Measurements from ENCODE around the gene PLXNA4. TPM values are rescaled to one million over a fixed set of nuclear protein-coding genes. Genes with fewer than 3 reads are reported as not detected.
A peak's percentile ranks its signal among the peaks of the same experiment; 100 is the strongest.

Gene PLXNA4
- total and polyA plus RNA-seq, 2 donors from 2014 or later = 0.17 to 3.5 TPM

DNA sequence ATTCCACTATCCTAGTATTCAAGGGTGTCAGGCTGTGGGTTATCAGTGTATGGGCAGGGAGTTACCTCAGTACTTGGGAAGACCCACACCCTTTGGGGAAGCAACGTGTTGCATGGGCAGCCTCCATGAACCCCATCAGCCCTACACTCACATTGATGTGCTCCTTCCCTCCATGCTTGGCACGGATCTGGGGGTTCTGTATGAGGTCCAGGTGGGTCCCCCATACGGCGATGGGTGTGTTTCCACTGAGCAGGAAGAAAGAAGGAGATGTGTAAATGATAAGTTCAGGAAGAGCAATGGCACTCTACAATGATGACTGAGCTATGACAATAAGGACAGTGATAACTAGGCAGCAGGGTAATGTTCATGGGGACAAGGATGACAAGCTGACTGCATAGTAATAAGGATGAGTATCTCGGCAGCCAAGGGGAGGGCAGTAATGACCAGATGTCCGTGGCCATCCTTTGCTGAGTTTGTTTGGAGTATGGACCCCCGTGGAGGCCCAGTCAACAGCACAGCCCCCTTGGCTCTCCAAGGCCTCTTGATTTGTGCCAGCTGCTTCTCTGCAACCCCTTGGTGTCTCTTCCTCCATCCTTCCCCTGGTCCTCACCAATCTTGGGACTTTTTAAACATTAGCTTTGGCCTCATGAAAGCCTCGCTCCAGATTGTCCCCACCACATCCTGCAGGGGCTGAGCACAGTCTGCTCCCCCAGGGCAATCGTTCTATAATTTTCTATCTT, 394.2 kb downstream of the PLXNA4 start:
- TF ChIP-seq, protein P1, sequence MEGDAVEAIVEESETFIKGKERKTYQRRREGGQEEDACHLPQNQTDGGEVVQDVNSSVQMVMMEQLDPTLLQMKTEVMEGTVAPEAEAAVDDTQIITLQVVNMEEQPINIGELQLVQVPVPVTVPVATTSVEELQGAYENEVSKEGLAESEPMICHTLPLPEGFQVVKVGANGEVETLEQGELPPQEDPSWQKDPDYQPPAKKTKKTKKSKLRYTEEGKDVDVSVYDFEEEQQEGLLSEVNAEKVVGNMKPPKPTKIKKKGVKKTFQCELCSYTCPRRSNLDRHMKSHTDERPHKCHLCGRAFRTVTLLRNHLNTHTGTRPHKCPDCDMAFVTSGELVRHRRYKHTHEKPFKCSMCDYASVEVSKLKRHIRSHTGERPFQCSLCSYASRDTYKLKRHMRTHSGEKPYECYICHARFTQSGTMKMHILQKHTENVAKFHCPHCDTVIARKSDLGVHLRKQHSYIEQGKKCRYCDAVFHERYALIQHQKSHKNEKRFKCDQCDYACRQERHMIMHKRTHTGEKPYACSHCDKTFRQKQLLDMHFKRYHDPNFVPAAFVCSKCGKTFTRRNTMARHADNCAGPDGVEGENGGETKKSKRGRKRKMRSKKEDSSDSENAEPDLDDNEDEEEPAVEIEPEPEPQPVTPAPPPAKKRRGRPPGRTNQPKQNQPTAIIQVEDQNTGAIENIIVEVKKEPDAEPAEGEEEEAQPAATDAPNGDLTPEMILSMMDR (IDR thresholded peaks at IDR 0.05; ENCODE audit: borderline replicate concordance, extremely low read depth, insufficient read depth) = no peak
- intact Hi-C loops (cut with DNase I) = no loop called here
- Histone ChIP-seq H3K27me3 (ENCODE audit: control insufficient read depth, insufficient read depth, low read length) (no peaks in the 10 kb centered on the region), H3K9ac (ENCODE audit: low read length in 3 of 3) (no peak overlapping the region), H3K4me1 (ENCODE audit: control insufficient read depth in 2 of 3, insufficient read depth in 2 of 3, low read depth in 1 of 3, low read length in 3 of 3) (no peaks in the 10 kb centered on the region), H3K36me3 (ENCODE audit: control insufficient read depth in 2 of 3, insufficient read depth in 3 of 3, low read length in 3 of 3) (no peaks in the 10 kb centered on the region), H3K4me3 (ENCODE audit: low read length in 3 of 3) (no peak overlapping the region), H3K9me3 (ENCODE audit: control insufficient read depth in 2 of 3, insufficient read depth in 1 of 3, low read length in 3 of 3) (peaks cover 0 to 5% (median 0%) of the 10 kb centered on the region in 3 donors), H3K27ac (ENCODE audit: low read depth in 2 of 2, low read length in 2 of 2) (no peak overlapping the region)
- FAIRE-seq (no peak), DNase-seq (peak in 1 of 5 donors; percentile 17)

DNA sequence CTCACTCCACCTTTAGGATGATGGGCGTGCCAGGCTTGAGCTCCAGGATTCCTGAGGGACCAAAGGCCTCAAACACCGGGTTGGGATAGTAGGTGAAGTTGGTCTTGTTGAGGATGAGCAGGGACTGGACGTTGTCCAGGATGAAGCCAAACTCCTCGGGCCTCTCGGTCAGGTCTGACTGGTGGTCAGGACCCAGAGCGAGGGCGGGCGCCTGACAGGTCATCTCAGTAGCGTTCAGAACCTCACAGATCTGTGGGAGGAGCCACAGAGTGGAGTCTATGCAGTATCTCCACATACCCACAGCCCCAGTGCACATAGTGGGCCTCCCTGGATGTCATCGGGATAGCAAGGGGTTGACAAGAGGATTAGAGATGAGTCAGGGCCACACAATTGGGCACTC, 394.9 kb downstream of the PLXNA4 start:
- H3K9me3 ChIP-seq (ENCODE audit: control insufficient read depth in 2 of 3, insufficient read depth in 1 of 3, low read length in 3 of 3) = no peaks in the 10 kb centered on the region
- intact Hi-C loops (cut with DNase I) = no loop called here
- TF ChIP-seq, protein P1 (IDR thresholded peaks at IDR 0.05; ENCODE audit: borderline replicate concordance, extremely low read depth, insufficient read depth) = no peak
- H3K27ac ChIP-seq (ENCODE audit: low read depth in 2 of 2, low read length in 2 of 2) = no peak overlapping the region
- H3K4me1 ChIP-seq (ENCODE audit: control insufficient read depth in 2 of 3, insufficient read depth in 2 of 3, low read depth in 1 of 3, low read length in 3 of 3) = no peaks in the 10 kb centered on the region
- no peaks in the 10 kb centered on the region for H3K27me3 ChIP-seq (ENCODE audit: control insufficient read depth, insufficient read depth, low read length)
- FAIRE-seq (no peak), DNase-seq (peak in 1 of 5 donors; percentile 34)
- H3K9ac ChIP-seq (ENCODE audit: low read length in 3 of 3) = no peak overlapping the region
- no peak overlapping the region for H3K4me3 ChIP-seq (ENCODE audit: low read length in 3 of 3)
- H3K36me3 ChIP-seq (ENCODE audit: control insufficient read depth in 2 of 3, insufficient read depth in 3 of 3, low read length in 3 of 3) = peaks cover 0 to 5% (median 0%) of the 10 kb centered on the region in 3 donors

DNA sequence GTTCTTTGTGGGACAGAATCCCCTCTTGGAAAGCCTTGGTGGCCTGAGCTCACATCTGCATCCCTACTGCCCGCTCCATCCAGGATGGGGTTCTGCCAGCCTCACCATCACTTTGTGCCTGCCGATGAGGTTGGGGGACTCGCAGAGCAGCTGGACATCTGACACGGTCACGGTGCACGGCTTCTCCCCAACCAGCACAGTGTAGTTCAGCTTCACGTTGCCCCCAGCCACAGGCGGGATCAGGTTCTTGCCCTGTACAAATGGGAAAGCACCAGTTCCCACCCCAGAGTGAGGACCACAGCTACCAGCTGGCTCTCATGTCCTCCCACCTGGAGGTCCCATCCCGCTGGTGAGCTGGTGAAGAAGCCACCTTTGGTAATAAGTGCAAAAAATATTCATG, 395.8 kb downstream of the PLXNA4 start:
- Histone ChIP-seq H3K9me3 (ENCODE audit: control insufficient read depth in 2 of 3, insufficient read depth in 1 of 3, low read length in 3 of 3) (no peaks in the 10 kb centered on the region), H3K9ac (ENCODE audit: low read length in 3 of 3) (no peak overlapping the region), H3K27ac (ENCODE audit: low read depth in 2 of 2, low read length in 2 of 2) (no peak overlapping the region), H3K4me1 (ENCODE audit: control insufficient read depth in 2 of 3, insufficient read depth in 2 of 3, low read depth in 1 of 3, low read length in 3 of 3) (no peaks in the 10 kb centered on the region), H3K4me3 (ENCODE audit: low read length in 3 of 3) (no peak overlapping the region), H3K27me3 (ENCODE audit: control insufficient read depth, insufficient read depth, low read length) (no peaks in the 10 kb centered on the region), H3K36me3 (ENCODE audit: control insufficient read depth in 2 of 3, insufficient read depth in 3 of 3, low read length in 3 of 3) (peaks cover 0 to 8% (median 0%) of the 10 kb centered on the region in 3 donors)
- no peak for FAIRE-seq
- DNase-seq = peak in 1 of 5 donors; percentile 48
- intact Hi-C loops (cut with DNase I) = no loop called here
- TF ChIP-seq, protein P1 (IDR thresholded peaks at IDR 0.05; ENCODE audit: borderline replicate concordance, extremely low read depth, insufficient read depth) = no peak
